HG03442 (cell line): ENCODE results near the gene MAP3K12.
"Not testable (repeated sequence)": the region's sequence is repeated elsewhere in the genome, so short reads cannot be mapped to it uniquely, and the experiment has no call there.

Experiments
- ATAC-seq: cut with Tn5 transposase; IDR thresholded peaks from one replicate; pipeline ENCODE4 v1.9.1; 2021; ENCODE audit warnings: mild to moderate bottlenecking, moderate library complexity; ENCODE audit not compliant: unreplicated experiment

MAP3K12 gene

DNA sequence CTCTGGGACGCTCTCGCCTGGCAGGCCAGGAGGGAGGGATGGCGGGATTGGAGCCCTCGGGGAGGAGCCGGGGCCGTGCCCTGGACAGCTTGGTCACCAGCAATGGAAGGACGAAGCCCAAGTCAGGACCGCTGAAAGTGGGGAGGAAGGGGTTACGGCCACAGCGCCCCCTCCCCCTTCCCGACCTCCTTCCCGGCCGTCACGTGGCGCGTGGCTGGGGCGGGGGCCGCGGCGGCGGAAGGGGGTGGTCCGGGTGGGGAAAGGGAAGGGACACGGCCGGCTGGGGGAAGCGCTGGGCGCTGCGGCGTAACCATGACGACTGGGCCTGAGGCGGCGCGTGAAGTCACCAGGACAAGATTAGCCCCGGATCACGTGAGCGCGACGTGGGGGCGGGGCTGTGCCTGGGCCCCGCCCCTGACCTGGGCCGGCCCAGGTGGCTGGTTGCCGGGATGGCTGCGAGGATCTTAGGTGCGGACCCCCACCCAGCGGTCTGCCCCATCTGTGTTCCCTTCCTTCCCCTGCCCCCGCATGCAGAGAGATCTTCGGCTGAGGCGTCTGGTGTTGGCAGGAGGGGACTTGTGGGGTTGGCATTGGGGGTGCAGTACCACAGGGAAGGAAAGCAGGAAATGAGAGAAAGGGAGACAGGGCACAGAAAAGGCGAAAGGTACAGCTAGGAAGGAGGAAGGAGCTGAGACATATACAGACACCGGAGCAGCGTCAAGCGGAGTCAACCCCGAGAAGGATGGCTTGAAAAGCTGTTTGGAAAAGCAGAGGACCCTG is 6.2 kb downstream of the MAP3K12 start:
- peak; percentile 86 for ATAC-seq

DNA sequence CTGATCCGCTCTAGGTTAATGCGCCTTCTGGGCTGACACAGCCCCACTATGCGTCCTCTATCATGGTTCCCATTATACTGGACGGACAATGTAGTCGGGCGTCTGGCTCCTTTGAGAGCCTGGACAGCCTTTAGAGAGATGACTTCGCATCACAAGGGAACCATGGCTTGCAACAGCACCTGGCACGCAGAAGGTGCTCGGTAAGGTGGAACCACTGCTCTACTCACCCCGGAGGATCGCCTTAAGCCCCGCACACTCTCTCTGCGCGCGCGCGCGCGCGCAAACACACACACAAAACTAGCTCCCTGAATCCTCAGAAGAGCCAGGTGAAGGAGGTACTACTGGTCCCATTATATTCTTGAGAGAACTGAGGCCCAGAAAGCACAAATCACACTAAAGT is 7.1 kb downstream of the MAP3K12 start:
- ATAC-seq, result no peak

DNA sequence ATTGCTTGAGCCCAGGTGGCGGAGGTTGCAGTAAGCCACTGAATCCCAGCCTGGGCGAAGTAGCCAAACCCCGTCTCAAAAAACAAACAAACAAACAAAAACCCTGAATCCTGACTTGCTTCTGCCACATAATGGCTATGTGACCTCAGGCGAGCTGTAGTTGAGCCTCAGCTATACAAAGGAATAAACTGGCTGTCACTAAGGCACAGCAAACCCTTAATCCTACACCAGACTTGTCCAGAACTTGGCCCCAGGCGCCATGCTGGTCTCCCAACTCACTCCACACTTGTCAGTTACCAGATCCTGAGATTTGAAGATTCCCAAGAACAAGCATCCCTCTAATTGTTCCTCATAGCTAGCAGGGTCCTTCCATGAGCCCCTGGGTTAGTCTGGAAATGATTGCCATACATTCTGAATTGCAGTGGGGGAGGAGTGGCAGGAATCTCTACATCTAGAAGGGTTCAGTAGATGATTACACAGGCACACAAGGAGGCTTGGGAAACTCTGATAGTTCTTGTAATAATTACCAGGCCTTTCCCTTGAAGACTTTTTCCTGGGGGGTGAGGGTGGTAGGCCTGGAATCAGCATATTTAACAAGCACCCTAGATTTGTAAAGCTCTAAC is 9.9 kb downstream of the MAP3K12 start:
- no peak for ATAC-seq

DNA sequence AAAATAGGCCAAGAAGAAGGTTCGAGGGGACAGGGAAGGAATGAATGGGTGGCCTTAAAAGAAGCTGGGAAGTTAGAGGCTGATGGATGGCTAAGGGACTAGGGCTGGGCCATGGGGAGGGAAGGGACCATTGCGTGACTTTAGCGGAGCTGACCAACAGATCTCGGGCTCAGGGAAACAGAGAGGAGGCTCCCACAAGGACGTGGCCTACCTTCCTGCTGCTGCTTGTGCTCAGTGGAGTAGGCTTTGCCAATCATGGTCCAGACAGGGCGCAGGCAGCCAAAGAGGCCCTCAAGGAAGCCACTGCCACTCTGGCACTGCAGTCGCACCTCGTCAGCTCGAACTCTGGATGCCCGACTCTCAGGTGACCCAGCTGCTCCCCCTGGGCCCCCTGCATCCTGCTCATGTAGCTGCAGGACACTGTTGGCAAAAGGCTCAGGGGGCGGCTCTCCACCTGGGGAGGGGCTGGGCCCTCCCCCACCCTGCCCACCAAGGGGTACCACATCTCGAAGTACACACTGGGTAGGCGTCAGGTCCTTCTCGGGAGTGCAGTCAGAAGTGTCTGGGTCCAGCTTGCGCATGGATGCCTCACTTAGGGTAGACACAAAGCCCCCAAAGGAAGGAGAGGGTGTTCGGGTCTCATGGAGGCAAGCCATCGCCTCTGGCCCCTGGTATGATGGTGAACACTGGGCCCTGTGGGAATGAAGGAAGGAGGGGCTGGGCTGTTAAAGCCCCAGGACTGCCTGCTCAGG is 12.3 kb downstream of the MAP3K12 start:
- no peak for ATAC-seq

DNA sequence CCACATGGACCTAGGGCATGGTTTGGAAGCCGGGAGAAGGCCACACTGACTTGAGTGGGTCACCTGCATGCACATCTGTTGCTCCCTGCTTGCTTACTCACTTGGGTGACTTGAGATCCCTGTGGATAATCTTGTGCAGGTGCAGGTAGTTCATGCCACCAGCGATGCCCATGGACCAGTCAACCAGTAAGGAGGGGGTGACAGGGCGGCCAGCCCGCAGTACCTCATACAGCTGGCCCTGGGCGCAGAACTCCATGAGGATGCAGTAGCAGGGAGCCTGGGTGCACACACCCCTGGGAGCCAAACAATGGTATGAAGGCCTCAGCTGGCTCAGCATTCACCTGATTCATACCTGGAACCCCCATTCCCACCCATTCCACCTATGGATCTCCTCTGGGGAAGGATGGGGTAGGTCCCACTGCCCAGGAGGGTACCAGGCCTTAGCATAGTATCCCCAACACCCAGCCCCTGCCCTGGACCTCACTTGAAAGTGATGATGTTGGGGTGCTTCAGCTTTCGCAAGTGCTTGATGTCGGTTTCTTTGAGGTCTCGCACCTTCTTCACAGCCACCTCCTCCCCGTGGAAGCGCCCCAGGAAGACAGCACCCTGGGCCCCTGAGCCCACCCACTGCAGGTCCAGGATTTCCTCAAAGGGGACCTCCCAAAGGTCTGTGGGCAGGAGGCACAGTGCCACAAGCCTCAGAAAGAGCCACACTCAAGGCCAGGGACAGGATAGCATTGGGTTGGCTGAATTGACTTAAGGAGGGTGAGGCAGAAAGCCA is 13.1 kb downstream of the MAP3K12 start:
- ATAC-seq, result no peak

DNA sequence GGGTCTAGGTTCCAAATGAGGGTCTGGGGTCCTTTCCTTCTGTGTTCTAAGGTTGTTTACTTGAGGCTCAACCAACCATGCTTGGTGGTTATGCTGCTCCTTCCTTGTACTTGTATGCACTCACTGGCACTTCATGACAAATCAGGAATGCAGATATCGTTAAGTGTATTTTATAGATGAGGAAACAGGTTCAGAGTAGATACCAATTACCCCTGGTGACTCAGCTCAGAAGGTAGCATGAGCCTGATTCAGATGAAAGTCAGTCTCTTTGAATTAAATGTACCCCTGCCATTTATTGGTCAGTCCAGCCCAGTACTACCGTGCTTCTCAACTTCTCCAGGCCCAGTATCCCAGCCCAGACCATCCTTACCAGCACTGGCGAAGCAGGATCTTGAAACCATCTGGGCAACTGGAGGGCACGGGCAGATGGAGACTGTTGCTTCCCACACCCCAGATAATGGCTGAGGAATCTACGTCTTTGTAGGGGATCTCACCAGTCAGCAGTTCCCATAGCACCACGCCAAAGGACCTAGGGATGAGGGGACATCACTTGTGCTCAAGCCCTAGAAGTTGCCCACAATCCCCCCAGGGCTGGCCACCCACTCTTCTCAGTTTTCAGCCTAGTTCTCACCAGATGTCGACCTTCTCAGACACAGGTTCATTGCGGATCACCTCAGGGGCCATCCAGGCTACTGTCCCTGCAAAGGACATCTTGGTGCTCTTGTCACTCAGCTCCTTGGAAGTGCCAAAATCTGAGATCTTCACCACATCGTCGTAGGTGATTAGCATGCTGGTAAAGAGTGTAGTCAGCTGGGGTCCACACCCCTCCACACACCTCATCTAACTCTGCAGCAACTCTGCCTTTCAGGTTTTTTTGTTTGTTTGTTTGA is 14.3 kb downstream of the MAP3K12 start:
- ATAC-seq, result no peak

DNA sequence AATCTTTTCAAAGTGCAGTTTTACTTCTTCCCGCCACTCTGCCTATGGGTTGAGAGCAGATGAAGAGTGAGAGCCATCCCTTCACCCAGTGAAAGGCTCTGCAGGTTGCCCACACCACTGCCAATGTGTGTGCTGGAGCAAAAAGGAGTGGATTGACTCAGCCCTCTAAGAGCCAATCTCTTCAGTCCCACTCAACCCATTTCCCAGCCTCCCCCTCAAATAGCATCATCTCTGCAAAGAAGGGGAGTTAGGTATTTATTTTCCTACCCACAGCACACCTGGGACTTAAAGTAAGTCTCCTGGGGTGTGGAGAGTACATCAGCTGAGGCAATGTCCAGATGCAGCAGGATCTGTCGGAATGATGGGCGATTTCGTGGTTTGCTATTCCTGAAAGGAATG is 15.3 kb downstream of the MAP3K12 start:
- no peak for ATAC-seq

DNA sequence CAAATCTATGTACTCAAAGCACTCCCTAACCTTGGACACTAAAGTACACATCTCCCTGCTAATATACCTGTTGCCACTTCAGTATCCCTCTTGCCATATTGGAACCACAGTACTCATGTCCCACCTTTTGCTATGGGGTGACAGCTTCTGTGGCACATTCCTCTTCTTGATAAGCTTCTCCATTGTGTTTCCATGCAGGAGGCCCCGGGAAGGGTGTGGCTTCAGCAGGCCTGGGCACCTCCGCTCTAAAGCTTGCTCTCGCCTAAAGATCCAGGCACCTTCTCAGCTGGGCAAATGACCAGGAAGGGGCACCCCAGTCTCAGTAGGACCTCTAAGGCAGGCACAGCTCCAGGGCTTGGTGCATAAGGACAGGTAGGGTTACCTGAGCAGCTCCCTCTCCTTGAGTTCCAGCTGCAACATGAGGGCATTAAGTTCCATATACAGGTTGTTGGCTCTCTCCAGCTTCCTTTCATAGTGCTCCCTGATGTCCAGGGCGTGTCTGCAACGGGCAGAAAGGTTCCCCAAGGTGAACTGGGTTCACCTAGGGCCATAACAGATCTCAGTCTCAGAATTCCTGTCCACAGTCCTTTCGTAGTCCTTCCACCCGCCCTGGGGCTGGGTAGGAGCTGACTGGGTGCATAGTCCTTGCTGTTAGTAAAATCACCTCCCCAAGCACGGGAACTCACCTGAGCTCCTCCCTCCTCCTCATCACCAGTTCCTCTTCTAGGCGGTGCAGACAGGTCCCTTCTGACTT is 15.9 kb downstream of the MAP3K12 start:
- no peak for ATAC-seq

DNA sequence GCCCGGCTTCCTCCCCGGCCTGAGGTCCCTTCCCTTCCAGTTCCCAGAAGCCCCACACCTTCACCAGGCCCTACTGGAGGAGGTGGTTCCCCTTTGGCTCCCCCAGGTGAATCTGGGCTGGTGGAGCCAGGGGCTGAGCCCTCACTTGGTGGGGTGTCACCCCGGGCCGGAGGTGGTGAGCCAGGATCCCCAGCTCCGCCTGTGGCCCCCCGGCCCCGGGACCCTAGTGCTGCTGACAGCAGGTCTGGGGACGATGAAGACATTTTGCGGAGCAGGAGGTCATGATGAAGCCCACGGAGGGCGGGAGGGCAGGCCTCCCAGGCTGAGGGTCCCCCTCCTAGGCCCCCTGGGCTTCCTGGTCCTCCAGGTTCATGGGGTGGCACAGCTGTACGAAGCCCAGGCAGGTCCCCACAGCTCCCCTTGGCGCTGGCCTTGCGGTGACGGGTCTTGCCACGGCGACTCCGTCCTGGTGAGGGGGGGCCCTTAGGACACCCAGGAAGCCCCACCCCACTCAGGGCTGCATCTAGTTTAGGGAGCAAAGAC is 16.6 kb downstream of the MAP3K12 start:
- no peak for ATAC-seq

DNA sequence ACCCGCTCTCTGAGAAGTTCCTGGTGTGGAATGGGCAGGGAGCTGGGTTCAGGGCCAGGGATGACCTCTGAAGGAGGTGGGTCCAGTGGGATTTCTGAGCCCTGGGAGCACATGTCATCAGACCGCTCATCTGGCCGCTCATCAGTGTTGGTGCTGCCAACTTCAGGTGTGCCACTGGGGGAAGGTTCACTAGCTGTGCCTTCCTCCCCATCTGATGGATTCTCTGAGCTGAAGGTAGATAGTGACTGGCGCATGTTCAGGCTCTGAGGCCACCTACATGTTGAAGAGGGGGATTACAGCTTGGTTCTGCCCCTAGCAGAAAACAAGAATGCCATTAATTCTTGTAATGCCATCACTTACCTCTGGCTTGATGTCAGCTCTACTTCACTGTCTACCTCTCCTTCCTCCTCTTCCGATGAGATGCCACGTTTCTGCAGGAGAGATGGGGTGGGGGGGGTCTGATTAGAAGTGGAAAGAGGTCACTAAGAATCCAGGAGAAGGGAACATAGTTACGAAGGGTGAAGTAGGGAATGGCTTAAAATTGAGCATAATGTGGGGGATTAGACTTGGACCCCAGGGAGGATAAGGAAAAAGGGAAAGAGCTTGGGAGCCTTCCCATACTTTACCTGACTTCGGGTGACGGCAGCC is 17.2 kb downstream of the MAP3K12 start:
- no peak for ATAC-seq

DNA sequence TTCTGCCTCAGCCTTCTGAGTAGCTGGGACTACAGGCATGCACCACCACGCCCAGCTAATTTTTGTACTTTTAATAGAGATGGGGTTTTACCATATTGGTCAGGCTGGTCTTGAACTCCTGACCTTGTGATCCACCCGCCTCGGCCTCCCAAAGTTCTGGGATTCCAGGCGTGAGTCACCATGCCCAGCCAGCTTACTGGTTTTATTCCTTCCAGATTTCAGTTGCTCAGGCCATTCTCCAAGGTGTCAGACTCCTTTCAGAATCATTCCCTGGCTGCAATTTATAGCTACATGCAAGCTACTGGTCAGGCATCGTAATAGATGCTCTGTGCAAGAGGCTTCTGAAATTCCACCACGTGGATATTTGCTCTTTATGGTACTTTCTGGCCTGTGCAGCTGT is 17.8 kb downstream of the MAP3K12 start:
- ATAC-seq, result not testable (repeated sequence)

DNA sequence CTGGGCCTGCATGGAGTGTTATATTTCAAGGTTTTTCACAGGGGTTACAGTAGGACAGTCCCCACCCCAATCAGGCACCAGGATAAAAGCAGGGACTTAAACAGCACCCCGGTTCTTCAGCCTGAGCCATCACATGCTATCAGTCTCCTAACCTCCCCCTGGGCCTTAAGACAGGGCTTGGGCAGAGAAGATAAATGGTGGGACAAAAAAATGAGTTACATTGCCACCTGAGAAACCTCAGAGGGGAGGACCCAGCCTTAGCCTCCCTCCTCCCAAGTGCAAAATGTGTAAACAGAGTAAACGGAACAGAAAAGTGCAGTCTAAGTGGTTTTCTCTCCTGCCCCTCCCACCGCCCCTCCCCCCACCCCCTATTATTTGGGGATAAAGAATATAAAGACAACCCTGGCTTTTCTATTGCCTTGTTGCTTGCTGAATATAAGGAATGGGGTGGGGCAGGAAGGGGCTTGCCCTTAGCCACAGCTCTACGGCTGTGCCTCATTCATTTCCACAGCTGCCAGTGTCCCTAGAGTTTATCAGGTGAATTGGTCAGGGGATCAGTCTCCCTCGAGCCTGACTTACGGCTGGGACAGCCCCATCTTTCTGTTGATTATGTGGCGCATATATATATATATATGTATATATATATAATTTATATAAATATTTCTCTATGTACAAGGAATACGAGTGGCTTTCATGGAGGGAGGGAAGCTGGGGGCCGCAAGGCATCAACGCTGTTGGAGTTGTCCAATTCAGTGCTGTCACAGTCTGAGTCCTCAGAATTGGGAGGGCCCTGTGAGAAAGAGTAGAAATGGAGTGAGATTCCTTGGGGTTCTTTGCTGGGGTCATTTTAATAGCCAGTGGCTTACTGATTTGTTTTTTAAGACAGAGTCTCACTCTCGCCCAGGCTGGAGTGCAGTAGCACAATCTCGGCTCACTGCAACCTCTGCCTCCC is 18.5 kb downstream of the MAP3K12 start:
- no peak for ATAC-seq

DNA sequence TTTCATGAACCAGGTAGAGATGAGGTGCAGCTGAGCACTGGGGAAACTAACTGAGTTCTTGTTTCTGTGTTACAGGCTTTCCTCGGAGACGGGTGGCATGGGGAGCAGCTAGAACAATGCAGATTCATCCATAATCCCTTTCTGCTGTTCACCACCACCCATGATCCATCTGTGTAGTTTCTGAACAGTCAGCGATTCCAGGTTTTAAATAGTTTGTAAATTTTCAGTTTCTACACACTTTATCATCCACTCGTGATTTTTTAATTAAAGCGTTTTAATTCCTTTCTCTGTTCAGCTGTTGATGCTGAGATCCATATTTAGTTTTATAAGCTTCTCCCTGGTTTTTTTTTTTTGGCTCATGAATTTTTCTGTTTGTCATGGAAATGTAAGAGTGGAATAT is 19.9 kb downstream of the MAP3K12 start:
- ATAC-seq, result no peak

DNA sequence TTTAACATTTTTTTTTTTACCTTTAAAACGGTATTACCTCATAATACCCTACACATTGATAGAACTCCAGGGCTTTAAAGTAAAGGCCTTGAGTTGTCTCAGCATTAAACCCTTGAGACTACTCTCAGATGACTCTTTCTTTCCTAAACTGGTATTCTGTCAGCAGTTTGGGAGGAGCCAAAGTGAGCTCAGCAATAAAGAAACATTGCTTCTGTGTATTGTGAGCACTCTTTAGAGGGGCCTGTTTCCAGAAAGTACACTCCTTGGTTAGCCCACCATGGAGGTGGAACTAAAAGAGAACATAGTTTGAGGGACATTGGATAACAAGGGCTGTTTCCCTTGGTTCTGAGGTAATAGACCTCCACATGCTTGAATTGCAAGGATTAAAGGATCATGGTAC is 20.4 kb downstream of the MAP3K12 start:
- no peak for ATAC-seq

DNA sequence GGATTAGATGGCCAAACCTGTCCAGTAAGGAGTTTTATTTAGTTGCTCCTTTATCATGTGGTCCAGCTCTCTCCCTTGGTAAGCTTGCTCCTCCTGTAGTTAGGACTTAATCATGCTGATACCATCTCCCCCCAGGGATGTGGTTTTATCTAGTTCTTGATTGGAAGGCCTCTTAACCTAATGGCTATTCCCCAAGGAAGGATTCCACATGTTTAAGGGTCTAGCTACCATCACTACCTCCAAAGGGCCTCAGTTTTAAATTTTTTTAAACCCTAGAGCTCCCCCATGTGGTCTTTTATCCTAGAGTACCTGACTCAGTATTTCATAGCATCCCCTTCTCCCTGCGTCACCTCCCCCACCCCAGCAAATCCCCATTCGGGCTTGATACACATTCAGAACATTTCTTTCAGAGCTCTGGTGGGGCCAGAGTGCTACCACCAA is 22.5 kb downstream of the MAP3K12 start:
- no peak for ATAC-seq

DNA sequence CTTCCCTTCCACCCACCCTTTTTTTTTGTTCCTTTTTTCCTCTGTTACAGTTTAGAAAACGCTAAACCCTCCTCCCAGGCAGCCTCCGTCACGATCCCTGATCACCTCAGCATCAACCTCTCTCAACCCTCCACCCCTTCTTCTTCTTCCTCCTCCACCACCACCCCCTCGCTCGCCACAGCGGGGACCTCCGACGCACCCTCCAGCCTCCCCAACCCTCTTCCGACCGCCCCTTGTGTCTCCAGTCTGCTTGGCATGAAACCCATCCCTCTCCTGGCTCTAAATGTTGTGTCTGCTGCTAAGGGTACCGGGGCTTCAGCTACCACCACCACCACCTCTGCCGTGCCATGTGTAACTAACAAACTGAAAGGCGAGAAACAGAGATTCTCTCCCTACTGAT is 24.4 kb downstream of the MAP3K12 start:
- no peak for ATAC-seq

DNA sequence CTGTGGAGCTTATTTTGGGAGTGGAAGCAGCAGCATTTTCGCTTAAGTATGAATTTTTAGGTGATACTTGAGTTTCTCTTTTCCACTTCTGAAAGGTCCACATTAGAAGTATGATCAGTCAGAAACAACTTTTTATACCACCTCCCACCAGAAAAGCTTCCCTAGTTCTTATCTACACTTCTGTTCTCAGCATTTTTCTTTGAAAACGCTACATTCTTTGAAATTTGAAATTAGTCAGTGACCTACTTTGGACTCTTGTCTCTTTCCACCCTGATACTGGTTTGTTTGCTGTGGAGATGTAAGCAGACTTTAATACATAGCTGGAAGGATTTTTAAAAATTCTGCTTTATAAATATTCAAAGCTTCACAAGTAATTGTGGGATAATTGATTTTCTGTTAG is 25.2 kb downstream of the MAP3K12 start:
- no peak for ATAC-seq
